ENCODE measurements around the gene TMC2. TPM values are rescaled to one million over a fixed set of nuclear protein-coding genes. Genes with fewer than 3 reads are reported as not detected.

TMC2 gene
- total RNA-seq, 1 experiment from 2014 or later: not detected

DNA sequence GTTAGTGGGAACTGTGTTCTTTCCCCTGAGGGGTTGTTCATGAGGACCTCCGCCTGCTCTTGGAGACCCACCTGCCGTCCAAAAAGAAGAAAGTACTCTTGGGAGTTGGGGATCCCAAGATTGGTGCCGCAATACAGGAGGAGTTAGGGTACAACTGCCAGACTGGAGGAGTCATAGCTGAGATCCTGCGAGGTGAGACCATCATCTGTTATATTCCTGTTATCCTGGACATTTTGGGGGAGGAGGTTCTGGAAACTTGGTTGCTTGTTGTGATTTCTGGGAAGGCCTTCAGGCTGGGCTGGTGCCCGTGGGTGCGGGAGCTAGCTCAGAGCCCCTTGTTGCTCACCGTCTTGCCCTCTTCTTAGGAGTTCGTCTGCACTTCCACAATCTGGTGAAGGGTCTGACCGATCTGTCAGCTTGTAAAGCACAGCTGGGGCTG, 118.0 kb downstream of the TMC2 start:
- Histone ChIP-seq H3K4me3 (ENCODE audit: low read length) (peak overlapping the region; percentile 95), H3K4me1 (ENCODE audit: low read length) (peaks cover 26% of the 10 kb centered on the region), H3K27me3 (ENCODE audit: low read length) (no peaks in the 10 kb centered on the region), H3K9me2 (replicated peaks; ENCODE audit: insufficient read depth, low read length) (no peaks in the 10 kb centered on the region), H3K4me2 (ENCODE audit: low read depth, low read length, poor library complexity, severe bottlenecking) (peak overlapping the region; percentile 97), H3K79me2 (ENCODE audit: low read length) (peaks cover 33% of the 10 kb centered on the region), H3K36me3 (ENCODE audit: insufficient read depth, low read length) (peaks cover 52% of the 10 kb centered on the region), H3K9me3 (ENCODE audit: low read length) (no peaks in the 10 kb centered on the region), H3K9ac (ENCODE audit: low read length) (peak overlapping the region; percentile 99), H2AFZ (ENCODE audit: low read length) (no peak overlapping the region), H3K27ac (ENCODE audit: low read length) (peak overlapping the region; percentile 88), H4K20me1 (ENCODE audit: insufficient read depth, low read depth, low read length) (peaks cover 48% of the 10 kb centered on the region)
- no peak for DNase-seq

DNA sequence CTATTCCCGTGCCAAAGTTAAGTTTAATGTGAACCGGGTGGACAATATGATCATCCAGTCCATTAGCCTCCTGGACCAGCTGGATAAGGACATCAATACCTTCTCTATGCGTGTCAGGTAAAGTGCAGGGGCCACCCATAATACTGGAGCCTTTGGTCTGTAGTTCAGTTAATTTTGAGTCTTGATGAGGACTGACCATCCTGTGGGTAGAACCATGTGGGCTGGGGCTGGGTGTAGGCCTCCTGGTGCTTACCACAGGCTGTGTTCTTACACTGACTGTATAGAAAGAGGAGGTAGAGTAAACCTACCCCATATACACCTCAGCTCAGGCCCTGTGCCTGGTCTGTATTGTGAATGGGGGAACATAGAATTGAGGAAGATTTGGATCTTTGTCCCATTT, 118.5 kb downstream of the TMC2 start:
- Histone ChIP-seq H3K4me3 (ENCODE audit: low read length) (no peak overlapping the region), H3K79me2 (ENCODE audit: low read length) (peaks cover 33% of the 10 kb centered on the region), H3K27ac (ENCODE audit: low read length) (no peak overlapping the region), H3K4me1 (ENCODE audit: low read length) (peaks cover 26% of the 10 kb centered on the region), H3K9ac (ENCODE audit: low read length) (no peak overlapping the region), H3K9me3 (ENCODE audit: low read length) (no peaks in the 10 kb centered on the region), H3K9me2 (replicated peaks; ENCODE audit: insufficient read depth, low read length) (no peaks in the 10 kb centered on the region), H3K36me3 (ENCODE audit: insufficient read depth, low read length) (peaks cover 52% of the 10 kb centered on the region), H3K27me3 (ENCODE audit: low read length) (no peaks in the 10 kb centered on the region), H4K20me1 (ENCODE audit: insufficient read depth, low read depth, low read length) (peaks cover 48% of the 10 kb centered on the region), H3K4me2 (ENCODE audit: low read depth, low read length, poor library complexity, severe bottlenecking) (peak overlapping the region; percentile 97), H2AFZ (ENCODE audit: low read length) (no peak overlapping the region)
- DNase-seq: no peak

DNA sequence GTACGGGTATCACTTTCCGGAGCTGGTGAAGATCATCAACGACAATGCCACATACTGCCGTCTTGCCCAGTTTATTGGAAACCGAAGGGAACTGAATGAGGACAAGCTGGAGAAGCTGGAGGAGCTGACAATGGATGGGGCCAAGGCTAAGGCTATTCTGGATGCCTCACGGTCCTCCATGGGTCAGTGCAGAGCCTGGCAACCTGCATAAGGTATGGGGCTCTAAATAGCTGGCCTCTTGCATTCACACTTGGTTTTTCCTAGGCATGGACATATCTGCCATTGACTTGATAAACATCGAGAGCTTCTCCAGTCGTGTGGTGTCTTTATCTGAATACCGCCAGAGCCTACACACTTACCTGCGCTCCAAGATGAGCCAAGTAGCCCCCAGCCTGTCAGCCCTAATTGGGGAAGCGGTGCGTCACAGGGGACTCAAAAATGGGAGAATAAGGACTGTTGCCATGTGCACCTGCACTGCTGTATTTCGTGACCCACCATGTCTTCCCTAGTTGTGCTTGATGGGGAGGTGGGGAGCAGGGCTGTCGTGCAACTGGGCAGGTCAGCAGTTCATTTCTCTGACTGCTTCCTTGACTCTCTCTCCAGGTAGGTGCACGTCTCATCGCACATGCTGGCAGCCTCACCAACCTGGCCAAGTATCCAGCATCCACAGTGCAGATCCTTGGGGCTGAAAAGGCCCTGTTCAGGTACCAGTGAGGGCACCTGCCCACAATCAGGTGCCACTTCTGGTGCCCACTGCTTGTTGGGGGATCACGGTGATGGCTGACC, 119.2 kb downstream of the TMC2 start:
- Histone ChIP-seq H3K9ac (ENCODE audit: low read length) (no peak overlapping the region), H3K79me2 (ENCODE audit: low read length) (peaks cover 33% of the 10 kb centered on the region), H3K27me3 (ENCODE audit: low read length) (no peaks in the 10 kb centered on the region), H3K9me3 (ENCODE audit: low read length) (no peaks in the 10 kb centered on the region), H4K20me1 (ENCODE audit: insufficient read depth, low read depth, low read length) (peaks cover 48% of the 10 kb centered on the region), H3K36me3 (ENCODE audit: insufficient read depth, low read length) (peaks cover 52% of the 10 kb centered on the region), H3K9me2 (replicated peaks; ENCODE audit: insufficient read depth, low read length) (no peaks in the 10 kb centered on the region), H3K4me2 (ENCODE audit: low read depth, low read length, poor library complexity, severe bottlenecking) (no peak overlapping the region), H2AFZ (ENCODE audit: low read length) (no peak overlapping the region), H3K4me1 (ENCODE audit: low read length) (peaks cover 26% of the 10 kb centered on the region), H3K4me3 (ENCODE audit: low read length) (no peak overlapping the region), H3K27ac (ENCODE audit: low read length) (no peak overlapping the region)
- DNase-seq: no peak

DNA sequence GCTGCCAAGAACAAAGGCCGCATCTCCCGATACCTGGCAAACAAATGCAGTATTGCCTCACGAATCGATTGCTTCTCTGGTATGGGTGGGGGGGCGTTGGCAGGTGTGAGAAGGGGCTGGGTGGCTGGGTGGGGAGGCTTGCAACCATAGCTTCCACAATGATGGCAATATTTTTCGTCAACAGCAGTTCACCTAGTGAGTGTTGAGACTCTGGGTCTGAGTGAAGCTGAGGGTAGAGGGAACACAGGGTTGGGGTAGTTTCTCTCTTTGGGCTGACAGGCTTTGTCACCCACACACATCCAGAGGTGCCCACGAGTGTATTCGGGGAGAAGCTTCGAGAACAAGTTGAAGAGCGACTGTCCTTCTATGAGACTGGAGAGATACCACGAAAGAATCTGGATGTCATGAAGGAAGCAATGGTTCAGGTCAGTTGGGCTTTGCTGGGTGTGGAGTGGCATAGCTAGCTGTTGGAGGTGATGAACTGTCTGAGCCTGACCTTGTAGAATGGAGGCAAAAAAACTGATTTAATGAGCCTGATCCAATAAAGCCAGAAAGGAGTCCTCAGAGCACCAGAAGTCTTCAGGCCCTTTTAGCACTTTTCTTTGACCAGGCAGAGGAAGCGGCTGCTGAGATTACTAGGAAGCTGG, 120.2 kb downstream of the TMC2 start:
- no peak overlapping the region for H3K4me3 ChIP-seq (ENCODE audit: low read length)
- peaks cover 18% of the 10 kb centered on the region for H3K4me1 ChIP-seq (ENCODE audit: low read length)
- H3K4me2 ChIP-seq (ENCODE audit: low read depth, low read length, poor library complexity, severe bottlenecking): no peak overlapping the region
- H4K20me1 ChIP-seq (ENCODE audit: insufficient read depth, low read depth, low read length): peaks cover 48% of the 10 kb centered on the region
- no peak overlapping the region for H3K9ac ChIP-seq (ENCODE audit: low read length)
- no peak overlapping the region for H2AFZ ChIP-seq (ENCODE audit: low read length)
- peak; percentile 47 for DNase-seq
- H3K9me3 ChIP-seq (ENCODE audit: low read length): no peaks in the 10 kb centered on the region
- H3K27me3 ChIP-seq (ENCODE audit: low read length): no peaks in the 10 kb centered on the region
- peaks cover 52% of the 10 kb centered on the region for H3K36me3 ChIP-seq (ENCODE audit: insufficient read depth, low read length)
- peaks cover 27% of the 10 kb centered on the region for H3K79me2 ChIP-seq (ENCODE audit: low read length)
- H3K27ac ChIP-seq (ENCODE audit: low read length): no peak overlapping the region
- no peaks in the 10 kb centered on the region for H3K9me2 ChIP-seq (replicated peaks; ENCODE audit: insufficient read depth, low read length)

DNA sequence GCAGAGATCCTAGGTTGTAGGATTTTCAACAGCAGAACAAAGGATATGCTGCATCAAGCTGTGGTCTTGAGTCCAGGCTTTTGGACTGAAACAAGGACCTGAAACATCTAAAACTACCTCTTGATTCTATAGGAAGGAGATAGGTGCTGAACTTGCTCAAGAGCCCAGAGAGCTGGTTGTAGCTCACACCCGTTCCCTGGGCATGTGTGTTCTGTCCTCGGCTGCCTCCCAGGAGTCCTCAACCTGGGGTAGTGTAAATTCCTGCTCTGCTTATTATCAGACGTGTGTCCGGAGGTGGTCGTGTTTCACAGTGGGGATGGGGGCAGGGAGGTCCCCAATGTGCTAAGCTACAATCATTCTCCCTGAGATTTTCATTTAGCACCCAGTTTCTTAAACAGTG, 120.9 kb downstream of the TMC2 start:
- Histone ChIP-seq H3K4me1 (ENCODE audit: low read length) (peaks cover 18% of the 10 kb centered on the region), H3K9ac (ENCODE audit: low read length) (no peak overlapping the region), H3K4me2 (ENCODE audit: low read depth, low read length, poor library complexity, severe bottlenecking) (no peak overlapping the region), H3K36me3 (ENCODE audit: insufficient read depth, low read length) (peaks cover 52% of the 10 kb centered on the region), H2AFZ (ENCODE audit: low read length) (no peak overlapping the region), H3K4me3 (ENCODE audit: low read length) (no peak overlapping the region), H3K9me2 (replicated peaks; ENCODE audit: insufficient read depth, low read length) (no peaks in the 10 kb centered on the region), H3K9me3 (ENCODE audit: low read length) (no peaks in the 10 kb centered on the region), H4K20me1 (ENCODE audit: insufficient read depth, low read depth, low read length) (peaks cover 48% of the 10 kb centered on the region), H3K27ac (ENCODE audit: low read length) (no peak overlapping the region), H3K27me3 (ENCODE audit: low read length) (no peaks in the 10 kb centered on the region), H3K79me2 (ENCODE audit: low read length) (peaks cover 27% of the 10 kb centered on the region)
- DNase-seq: peak; percentile 52

DNA sequence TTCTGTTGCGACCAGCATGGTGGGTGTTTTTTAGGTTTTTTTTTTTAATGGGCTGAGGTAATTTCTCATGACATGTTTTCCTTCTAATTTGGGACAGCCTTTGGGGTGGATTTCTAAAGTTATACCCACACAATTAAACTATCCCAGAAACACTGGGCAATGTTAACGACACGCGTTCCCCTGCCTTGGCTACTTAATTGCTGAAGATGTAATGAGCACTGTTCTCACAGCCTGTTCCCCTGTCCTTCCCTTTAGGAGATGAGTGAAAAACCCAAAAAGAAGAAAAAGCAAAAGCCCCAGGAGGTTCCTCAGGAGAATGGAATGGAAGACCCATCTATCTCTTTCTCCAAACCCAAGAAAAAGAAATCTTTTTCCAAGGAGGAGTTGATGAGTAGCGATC, 121.3 kb downstream of the TMC2 start:
- Histone ChIP-seq H4K20me1 (ENCODE audit: insufficient read depth, low read depth, low read length) (peaks cover 48% of the 10 kb centered on the region), H3K4me3 (ENCODE audit: low read length) (no peak overlapping the region), H3K27me3 (ENCODE audit: low read length) (no peaks in the 10 kb centered on the region), H3K4me1 (ENCODE audit: low read length) (peaks cover 18% of the 10 kb centered on the region), H3K79me2 (ENCODE audit: low read length) (peaks cover 25% of the 10 kb centered on the region), H3K9me2 (replicated peaks; ENCODE audit: insufficient read depth, low read length) (no peaks in the 10 kb centered on the region), H3K4me2 (ENCODE audit: low read depth, low read length, poor library complexity, severe bottlenecking) (no peak overlapping the region), H2AFZ (ENCODE audit: low read length) (no peak overlapping the region), H3K9me3 (ENCODE audit: low read length) (no peaks in the 10 kb centered on the region), H3K27ac (ENCODE audit: low read length) (no peak overlapping the region), H3K36me3 (ENCODE audit: insufficient read depth, low read length) (peaks cover 52% of the 10 kb centered on the region), H3K9ac (ENCODE audit: low read length) (no peak overlapping the region)
- peak; percentile 51 for DNase-seq

DNA sequence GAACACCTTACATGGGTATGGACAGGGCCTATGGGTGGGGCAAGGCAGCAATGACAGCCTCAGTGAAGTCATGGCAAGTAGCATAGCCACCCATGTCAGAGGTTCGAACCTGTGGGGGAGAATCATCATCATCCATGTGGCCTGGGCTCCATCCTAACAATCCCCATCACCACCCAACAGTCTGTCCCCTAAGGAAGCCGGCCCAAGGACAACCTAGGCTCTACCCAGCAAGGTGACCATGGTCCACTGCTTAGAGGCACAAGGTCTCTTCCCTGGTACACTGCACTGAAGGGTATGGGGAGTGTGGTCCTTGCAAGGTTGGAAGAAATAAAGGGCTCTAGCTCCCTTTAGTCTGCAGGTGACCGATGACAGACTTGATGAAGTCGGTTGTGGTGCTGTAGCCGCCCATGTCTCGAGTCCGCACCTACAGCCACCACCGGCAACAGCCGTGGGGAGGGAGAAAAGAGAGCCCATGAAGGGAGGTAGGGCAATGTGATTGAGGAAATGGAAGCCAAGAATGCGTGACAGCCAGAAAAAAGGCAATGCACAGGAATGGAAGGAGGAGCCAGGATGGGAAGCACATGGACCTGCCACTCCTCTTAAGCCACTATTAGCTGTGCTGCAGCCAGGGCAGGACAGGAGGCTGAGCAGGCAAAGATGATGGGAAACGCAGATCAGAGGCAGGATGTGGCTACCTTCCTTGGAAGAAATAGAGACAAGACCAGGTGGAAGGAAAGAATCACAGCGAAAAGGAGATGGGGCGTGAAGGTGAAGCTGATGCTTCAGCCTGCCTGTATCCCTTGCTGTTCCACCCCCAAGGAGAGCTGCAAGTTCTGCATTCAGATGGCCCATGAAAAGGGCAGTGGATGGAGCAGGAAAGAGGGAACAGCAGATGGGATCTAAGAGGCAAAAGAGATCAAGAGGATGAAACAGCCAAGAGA, 122.3 kb downstream of the TMC2 start:
- H2AFZ ChIP-seq (ENCODE audit: low read length): no peak overlapping the region
- H3K9ac ChIP-seq (ENCODE audit: low read length): no peak overlapping the region
- peaks cover 24% of the 10 kb centered on the region for H3K79me2 ChIP-seq (ENCODE audit: low read length)
- peaks cover 45% of the 10 kb centered on the region for H3K36me3 ChIP-seq (ENCODE audit: insufficient read depth, low read length)
- H4K20me1 ChIP-seq (ENCODE audit: insufficient read depth, low read depth, low read length): peaks cover 40% of the 10 kb centered on the region
- no peaks in the 10 kb centered on the region for H3K27me3 ChIP-seq (ENCODE audit: low read length)
- H3K9me3 ChIP-seq (ENCODE audit: low read length): no peaks in the 10 kb centered on the region
- no peak overlapping the region for H3K27ac ChIP-seq (ENCODE audit: low read length)
- H3K9me2 ChIP-seq (replicated peaks; ENCODE audit: insufficient read depth, low read length): no peaks in the 10 kb centered on the region
- H3K4me2 ChIP-seq (ENCODE audit: low read depth, low read length, poor library complexity, severe bottlenecking): no peak overlapping the region
- DNase-seq: peak; percentile 75
- peaks cover 22% of the 10 kb centered on the region for H3K4me1 ChIP-seq (ENCODE audit: low read length)
- no peak overlapping the region for H3K4me3 ChIP-seq (ENCODE audit: low read length)

DNA sequence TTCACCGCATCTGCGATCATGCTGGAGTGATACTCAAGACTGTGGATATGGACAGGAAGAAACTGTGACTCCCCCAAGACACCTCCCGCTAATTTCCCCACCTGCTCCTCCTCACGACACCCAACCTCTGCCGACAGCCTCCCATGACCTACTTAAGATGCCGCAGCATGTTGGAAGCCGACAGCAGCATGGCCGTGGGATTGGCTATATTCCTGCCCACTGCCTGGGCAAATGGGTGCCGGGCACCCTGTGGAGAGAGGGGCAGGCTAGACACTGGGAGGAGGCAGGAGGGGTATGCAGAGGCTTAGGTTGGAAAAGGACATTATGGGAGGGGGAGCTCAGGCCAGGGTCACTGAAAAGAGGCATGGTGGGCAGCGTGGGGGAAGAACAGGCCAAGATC, 123.2 kb downstream of the TMC2 start:
- no peak for DNase-seq
- Histone ChIP-seq H3K4me2 (ENCODE audit: low read depth, low read length, poor library complexity, severe bottlenecking) (no peak overlapping the region), H2AFZ (ENCODE audit: low read length) (no peak overlapping the region), H3K9me3 (ENCODE audit: low read length) (no peaks in the 10 kb centered on the region), H3K27me3 (ENCODE audit: low read length) (no peaks in the 10 kb centered on the region), H3K9me2 (replicated peaks; ENCODE audit: insufficient read depth, low read length) (no peaks in the 10 kb centered on the region), H3K79me2 (ENCODE audit: low read length) (peaks cover 18% of the 10 kb centered on the region), H4K20me1 (ENCODE audit: insufficient read depth, low read depth, low read length) (peaks cover 31% of the 10 kb centered on the region), H3K27ac (ENCODE audit: low read length) (no peak overlapping the region), H3K36me3 (ENCODE audit: insufficient read depth, low read length) (peaks cover 36% of the 10 kb centered on the region), H3K4me1 (ENCODE audit: low read length) (peaks cover 18% of the 10 kb centered on the region), H3K4me3 (ENCODE audit: low read length) (no peak overlapping the region), H3K9ac (ENCODE audit: low read length) (no peak overlapping the region)

Measured in Karpas-422 (cell line).